ENCODE measurements around the gene MYOM3.

- TF ChIP-seq CTCF (IDR thresholded peaks at IDR 0.05; ENCODE audit: poor library complexity, severe bottlenecking) (no peak), EZH2 (IDR thresholded peaks at IDR 0.05; ENCODE audit: borderline replicate concordance, insufficient read depth, low read length, poor library complexity, severe bottlenecking) (no peak), MXI1 (conservative IDR thresholded peaks at IDR 0.05; ENCODE audit: poor library complexity, severe bottlenecking) (no peak)
Observed at GRCh38 chr1:24092979-24093378, 19.0 kb downstream of the MYOM3 start.

Data from neural cell (in vitro differentiated cells).